GM21786 (cell line): Measurements from ENCODE around the gene NAV2.

ENCODE experiments used
- ATAC-seq: cut with Tn5 transposase; IDR thresholded peaks from one replicate; pipeline ENCODE4 v1.9.1; 2021; ENCODE audit not compliant: unreplicated experiment

Gene NAV2

DNA sequence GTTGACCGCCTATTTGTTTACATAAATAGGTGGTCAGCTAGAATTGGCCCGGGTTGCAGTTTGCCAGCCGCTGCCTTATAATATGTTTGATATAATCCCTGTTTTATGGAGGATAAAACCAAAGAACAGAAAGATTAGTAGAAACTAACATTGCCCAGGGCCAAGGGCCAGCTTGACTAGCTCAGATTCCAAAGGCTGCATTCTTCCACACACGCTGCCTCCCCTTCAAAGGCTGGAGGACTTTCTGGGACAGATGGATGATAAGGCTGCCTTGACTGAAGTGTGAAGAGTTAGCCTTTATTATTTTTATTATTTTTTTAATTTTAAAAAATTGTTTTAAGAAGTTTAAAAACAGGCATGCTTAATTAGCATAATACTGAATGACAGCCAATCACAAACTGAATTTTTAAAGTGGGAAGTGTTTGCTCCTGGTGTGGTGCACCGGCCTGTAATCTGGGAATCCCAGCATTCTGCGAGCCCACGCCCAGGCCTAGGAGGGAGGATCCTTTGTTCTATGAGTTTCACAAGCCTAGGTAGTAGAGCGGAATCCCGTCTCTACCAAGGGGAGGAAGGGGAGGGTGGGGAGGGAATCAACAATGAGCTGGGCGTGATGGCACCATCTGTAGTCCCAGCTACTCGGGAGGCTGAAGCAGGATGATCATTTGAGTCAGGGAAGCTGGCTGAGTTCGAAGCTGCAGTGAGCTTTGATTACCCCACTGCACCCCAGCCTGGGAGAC is 114.9 kb downstream of the NAV2 start:
- no peak for ATAC-seq

DNA sequence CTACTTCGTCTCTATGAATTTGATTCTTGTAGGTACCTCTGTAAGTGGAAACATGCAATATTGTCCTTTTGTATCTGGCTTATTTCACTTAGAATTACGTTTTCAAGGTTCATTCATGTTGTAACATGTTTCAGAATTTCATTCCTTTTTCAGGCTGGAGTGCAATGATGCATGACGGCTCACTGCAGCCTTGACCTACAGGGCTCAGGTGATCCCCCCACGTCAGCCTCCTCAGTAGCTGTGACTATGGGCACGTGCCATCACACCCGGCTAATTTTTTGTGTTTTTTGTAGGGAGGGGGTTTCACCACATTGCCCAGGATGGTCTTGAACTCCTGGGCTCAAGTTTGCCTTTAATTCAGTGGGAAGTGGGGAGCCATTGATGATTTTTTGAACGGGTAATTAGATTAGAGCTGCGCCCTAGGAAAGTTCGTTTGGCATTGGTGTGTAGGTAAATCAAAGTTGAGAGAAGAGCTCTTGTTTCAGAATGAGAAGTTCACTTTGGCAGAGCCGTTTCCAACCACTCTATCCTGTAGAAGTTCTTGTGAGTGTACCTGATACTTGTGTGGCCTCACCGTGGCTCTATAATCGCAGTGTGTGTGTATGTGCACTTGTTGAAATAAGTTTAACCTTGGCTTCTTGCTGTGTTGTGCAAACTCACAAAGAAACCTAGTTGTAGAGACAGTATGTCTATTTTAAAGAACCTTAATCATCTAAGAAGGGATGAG is 115.9 kb downstream of the NAV2 start:
- ATAC-seq = no peak

DNA sequence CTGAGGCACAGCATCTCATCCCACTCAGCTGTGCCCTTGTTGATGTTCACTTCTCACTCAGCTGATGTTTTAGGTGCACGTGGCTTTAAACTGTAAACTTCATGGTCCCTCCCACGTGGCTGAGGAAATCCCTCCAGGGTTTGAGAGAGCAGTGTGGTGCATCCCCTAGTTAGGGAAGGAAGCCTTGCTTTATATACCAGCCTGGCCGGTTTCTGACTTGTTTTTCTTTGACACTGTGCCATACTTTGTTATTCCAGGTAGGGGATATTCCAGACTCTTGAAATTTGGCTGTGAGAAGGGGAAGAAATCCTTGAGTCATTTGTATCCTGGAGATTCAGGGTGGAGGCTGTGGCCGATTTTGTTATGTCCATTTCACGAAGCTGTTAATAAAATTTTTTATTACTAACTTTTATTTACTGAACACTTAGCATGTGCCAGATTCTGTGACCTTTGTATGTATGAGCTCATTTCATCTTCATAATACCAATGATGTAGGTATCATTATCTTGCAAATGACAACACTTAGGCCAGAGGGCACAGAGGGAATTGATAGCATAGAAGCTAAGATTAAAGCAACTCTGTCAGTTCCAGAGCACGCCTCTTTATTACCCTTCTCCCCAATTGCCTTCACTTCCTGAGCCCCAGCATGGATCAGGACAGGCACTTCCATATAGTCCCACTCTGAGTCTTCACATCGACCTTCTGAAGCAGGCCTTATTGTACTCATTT is 116.6 kb downstream of the NAV2 start:
- ATAC-seq = no peak

DNA sequence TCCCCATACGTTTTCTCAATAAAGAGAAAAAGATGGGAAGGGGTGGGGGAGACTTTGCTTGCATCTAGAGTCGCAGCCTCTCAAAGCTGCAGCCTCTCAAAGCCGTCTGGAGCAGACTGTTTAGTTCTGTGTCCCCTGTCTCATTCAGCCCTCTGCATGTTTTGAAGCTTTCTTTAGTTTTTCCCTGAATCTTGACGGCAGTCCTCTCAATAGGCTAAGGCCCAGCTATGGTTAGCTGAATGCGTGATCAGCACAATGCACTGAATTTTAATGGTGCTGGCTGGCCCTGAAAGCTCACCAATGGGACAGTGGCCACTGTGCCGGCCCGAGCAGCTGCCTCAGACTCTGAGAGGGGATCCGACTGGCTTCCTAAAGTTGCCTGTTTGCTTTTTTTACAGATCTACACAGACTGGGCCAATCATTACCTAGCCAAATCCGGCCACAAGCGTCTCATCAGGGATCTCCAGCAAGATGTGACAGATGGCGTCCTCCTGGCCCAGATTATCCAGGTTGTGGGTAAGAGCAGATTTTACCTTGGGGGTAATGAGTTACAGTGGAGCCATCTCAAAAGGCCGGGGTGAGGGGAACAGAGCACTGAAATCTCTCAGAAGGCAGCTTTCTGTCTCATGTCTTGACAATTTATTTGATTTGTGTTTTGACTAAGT is 119.6 kb downstream of the NAV2 start:
- ATAC-seq = no peak

DNA sequence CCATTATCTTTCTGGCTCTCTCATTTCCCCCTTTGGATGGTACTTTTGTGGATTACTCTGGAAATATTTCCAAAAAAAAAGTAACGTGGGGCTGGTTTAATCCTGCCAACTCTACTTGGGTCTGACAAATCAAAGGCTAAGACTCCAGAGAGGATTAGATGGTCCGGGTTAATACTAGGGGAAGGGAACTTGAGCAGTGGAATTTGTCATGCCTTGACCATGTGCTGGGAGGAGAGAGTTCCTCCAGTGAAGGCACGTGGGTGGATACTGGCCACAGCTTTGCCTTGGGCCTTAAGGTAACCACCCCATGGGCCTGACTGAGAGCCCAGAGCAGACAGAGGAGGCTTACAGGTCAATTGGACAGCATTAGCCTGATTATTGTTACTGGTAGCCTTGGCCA is 120.3 kb downstream of the NAV2 start:
- no peak for ATAC-seq

DNA sequence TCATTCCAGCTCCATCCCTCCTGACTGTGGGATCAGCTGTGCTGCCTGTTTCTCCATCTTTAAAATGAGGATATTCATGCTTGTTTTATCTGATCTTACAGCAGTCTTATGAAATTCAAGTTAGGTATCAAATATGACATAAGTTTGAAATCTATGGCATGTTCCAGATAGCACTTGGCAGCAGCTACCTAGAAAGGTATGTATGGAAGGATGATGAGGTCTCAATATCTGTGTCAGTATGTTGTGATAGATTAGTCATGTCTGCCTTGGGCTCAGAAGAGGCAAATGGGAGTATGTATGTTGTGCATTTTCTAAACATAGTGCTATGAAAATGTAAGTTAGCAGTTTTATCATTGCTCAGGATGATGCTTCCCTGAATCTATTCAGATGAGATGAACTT is 122.1 kb downstream of the NAV2 start:
- ATAC-seq = no peak

DNA sequence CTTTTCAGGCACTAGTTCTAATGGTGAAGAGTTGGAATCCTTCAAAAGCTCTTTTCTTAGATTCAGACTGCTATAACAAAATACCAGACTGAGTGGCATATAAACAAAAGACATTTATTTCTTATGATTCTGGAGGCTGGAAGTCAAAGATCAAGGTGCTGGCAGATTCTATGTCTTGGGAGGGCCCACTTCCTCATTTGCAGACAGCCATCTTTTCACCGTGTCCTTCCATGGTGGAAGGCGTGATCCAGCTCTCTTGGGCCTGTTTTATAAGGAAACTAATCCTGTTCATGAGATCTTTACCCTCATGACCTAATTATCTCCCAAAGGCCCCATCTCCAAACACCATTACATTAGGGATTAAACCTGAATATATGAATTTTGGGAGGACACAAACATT is 124.0 kb downstream of the NAV2 start:
- ATAC-seq = no peak

DNA sequence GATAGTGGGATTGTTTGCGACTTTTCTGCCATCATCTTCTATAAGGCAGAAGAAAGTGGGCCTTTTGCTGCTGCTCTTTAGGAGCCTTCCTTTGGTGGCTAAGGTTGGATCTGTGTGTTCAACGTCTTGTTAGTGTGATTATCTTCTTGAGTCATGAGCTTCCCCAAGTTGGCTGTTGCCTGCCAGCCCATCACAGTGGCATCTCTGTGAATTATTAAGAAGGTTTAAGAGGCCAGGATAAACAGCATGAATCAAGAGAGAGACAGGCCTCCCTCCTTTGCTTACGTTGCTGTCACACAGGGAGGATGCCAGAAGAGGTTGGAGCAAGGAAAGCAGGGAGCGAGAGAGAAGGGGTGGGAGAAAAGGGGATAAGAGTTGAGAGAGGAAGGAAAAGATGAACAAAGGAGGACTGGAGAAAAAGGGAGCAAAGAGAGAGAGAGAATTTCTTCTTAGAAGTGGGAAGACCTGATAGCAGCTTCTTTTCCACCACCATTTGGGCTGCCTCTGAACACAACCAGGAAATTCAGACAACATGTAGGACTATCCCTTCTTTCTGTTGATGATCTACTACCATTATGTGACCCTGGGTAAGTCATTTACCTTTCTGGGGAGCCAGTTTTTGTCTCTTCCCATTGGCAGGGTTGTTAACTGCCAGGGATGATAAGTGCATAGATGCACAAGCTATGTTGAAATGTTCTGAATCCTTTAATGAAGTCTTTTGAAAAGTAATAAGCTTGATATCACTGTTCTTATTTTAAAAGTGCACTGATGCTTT is 126.5 kb downstream of the NAV2 start:
- ATAC-seq = no peak

DNA sequence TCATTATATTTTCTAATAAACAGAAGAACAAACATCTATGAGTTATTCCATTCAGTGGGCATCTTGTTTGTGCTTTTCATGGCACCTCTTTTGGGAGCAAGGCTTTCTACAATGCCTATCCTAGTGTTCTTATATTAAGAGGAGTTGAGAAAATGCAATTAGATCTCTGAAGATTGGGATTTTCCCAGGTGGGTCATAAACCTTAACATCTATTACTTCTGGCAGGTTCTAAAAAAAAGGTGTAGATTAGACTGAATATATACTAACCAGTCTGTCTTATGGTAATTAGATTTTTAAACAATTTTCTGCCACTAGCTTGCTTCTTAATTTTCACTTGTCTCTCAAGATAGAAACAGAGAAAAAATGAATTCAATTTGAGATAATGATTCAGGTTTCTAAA is 128.3 kb downstream of the NAV2 start:
- ATAC-seq = no peak

DNA sequence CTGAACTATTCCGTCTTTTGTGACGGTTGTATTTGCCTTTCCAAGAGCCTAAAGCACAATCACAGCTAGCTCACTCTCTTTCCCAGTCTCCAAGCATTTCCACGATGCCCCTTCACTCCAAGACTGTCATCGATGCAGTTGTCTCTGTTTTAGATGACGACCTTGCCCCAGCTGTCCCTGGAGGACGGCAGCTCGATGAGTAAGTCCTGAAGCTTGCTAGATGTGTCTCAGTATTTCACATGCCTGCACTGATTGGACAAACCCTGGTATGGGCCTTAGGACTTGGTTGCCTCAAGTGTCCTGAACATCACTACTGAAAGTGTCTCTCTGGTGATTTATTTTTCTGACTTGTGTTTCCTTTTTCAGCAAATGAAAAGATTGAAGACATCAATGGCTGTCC is 129.9 kb downstream of the NAV2 start:
- ATAC-seq = no peak

DNA sequence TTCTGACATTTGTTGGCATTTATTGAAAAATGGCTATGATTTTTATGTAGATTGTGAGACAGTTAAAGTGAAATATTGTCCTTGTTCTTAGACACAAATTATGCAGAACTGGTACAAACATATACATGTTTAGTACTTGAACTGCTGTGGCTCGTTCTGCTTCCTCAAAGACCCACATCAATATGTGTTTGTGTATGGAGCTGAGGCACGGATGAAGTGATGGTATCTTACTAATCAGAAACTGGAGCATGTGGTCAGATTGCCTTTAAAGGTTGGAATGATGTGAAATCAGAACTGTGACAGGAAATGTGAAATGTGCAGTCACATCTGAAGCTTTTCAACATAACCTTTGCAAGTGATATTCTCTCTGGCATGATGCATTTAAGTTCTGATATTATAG is 130.4 kb downstream of the NAV2 start:
- ATAC-seq = no peak

DNA sequence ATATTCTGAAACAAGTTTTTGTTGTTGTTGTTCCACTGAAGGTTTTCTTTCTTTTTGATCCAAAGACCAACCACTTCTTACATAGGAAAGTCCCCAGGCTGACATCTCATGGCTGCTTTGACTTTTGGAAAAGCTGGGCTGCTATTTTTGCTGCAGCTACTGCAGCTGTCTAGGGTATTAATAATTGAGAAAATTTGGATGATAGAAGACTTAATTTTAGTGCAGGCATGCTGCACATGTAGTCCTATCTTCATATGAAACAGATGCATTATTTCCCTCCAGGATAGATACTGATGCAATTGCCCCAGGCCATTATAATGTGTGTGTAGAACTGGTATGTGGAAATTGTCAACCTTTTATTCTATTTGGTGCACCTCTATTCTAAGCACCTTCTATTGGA is 131.4 kb downstream of the NAV2 start:
- ATAC-seq = no peak

DNA sequence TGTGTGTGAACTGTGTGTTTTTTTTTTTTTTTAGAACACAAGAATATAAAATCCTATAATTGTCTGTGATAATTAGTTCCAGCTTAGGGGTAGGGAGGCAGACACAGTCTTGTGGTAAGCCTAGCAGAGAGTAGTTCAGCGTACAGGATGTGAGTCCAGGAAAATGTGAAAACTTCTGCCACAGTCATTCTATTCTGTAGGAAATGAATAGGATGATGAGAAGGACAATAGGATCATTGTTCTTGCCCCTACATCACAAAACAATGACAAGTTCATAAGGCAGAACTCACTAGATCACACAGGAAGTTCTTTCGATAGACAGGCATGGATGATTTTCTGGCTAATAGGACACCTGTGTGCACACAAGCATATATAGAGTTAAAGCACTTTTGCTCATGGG is 132.2 kb downstream of the NAV2 start:
- ATAC-seq = no peak

DNA sequence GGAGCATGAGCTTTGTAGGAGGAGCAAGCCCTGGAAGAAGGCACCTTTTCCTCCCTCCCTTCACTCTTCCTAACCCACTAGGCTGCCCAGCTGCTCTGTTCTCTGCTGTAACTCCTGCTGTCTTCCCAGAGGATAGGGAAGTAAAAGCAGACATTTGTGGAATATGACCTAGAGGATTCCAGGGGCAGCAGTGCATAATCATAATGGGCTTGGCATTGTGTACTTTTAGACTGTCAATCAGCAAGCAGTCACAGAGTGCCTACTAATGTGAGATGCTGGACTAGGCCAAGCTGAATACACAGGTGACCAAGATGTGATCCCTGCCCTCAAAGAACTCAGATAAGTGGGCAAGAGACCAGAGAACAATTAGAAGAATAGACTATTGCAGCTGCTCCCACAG is 133.0 kb downstream of the NAV2 start:
- no peak for ATAC-seq

DNA sequence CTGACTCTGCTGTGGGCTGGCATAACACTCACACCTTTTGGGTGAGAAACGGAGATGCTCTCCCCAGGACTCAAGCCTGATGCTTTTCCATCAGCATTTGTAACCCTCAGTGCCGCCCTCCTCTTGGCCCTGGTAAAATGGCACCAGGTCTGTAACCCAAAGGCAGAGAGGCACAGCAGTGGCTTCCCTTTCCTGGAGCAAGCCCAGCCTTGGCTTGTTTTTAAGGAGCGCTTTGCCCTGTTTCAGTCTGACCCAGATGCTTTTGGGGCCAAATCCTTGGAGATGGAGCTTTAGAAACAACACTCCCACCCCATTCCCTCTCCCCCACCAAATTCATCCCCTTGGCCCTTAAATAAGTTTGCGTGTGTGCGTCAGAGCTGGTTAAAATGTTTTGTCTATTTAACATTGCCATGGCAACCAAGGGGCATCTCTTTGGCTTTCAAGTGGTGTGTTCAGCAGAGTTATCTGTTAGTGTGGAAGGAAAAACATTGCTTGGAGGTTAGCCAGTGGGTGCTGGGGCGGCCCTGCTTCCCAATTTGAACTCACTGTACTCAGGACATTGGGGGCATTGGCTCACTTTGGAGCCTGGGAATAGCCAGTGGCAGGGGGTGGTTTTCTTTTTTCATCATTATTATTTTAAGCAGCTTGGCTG is 134.1 kb downstream of the NAV2 start:
- ATAC-seq = no peak

DNA sequence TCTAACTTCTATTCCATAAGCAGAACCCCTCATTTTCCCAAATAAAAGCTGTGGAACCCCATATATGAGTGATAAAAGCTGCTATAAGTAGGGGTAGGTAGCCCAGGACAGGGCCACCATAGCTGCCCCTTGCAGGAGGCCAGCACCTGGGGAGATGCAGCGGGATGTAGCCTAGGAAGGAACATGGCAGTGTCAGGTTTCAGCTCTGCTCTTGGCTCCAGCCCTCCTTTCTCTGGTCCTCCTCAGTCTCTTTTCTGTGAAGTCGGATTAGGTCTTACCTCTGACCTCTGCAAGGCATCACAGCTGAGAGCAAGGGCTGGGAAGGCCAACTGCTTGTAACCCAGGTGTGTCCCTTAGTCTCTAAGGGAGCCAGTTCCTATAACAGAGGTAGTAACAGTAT is 135.6 kb downstream of the NAV2 start:
- ATAC-seq = no peak

DNA sequence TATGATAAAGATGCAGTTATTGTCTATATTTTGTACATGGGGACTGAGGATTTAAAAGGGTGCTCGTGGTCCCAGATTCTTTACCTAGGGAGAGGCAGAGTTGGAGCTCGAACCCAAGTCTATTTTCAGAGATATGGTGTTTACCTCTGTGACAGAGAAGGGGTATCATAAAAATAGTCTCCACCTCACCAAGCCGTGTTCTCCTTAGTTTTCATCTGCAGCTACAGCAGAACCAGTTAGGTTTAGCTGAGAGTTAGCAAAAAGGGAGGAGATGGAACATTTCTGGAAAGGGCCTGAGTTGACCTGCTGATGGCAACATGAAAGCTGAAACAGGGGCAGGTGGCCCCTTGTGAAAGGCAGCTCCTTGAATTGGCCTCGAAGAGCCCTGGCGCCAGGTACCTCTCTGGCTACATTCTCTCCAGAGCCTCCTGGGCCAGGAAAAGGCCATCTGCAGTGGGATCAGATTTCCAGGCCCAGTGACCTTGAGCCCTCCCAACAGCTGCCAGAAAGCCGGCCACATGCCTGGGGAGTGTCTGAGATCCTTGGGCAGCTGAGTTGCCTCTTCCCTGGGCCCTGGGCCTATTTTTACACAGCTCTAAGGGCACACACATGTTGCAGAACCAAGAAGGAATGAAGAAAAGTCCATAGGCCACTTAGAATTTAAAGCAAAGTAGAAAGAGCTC is 136.6 kb downstream of the NAV2 start:
- ATAC-seq = no peak

DNA sequence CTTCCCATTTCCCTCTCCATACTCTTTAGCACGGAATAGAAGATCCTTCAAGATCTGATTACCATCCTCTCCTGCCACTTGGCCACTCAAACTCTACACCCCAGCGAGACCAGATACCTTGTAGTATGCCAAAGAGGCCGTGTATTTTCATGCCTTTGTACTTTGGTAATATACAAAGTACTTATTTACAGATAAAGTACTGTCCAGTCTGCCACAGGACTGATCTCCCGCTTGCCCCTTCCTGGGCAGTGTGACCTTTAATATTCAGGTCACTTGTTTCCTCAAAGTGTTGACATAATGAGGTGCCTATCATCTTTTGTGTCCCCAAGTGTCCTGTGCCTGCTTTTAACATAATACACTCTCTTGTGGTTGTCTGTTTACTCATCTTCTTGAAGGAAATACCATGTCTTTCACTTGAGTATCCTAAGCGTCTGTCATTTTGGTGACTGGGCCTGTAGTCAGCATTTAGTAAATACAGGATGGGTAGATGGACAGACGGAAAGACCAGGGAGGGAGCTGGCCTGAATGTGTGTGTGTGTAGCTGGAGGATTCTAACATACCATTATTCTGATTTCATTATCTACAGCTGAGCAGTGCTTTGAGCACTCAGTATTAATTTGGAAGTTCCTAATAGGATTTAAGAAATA is 137.4 kb downstream of the NAV2 start:
- ATAC-seq = no peak

DNA sequence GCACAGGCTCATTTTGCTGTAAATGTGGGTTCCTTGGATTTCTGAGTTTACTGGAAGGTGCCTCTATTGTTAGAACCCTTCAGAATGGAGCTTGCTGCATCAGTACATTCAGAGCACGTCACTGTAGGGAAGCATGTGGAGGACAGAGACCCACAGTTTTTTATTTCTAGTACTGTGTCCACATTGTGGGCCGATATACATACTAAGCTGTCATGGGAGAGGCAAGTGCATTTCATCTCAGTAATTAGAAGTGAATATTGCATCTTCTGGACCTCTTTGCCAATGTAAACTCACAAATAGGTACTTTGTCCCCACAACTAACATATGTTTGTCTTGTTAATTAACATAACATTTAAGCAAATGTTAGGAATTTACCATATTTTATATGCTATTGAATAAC is 139.7 kb downstream of the NAV2 start:
- ATAC-seq = no peak
